DOHH2 (cell line): ENCODE data around the gene RPL29.

Experiments
- H3F3A ChIP-seq: fragments of 200-600 bp; sonication (generic), shearing (Covaris generic); 2 replicates; pipeline ENCODE4 v1.6.0; 2016; ENCODE audit warnings: antibody characterized with exemption, mild to moderate bottlenecking; ENCODE audit not compliant: control insufficient read depth, insufficient read depth
- H3K27ac ChIP-seq: fragments of 200-600 bp; sonication (generic); 2 replicates; pipeline ENCODE4 v1.5.1; 2014; ENCODE audit warnings: low read depth, mild to moderate bottlenecking, low read length, moderate library complexity
- H3K27me3 ChIP-seq: fragments of 200-600 bp; sonication (generic); 2 replicates; pipeline ENCODE4 v1.6.1; 2014; ENCODE audit warnings: mild to moderate bottlenecking, low read length, mixed read lengths; ENCODE audit not compliant: control insufficient read depth
- H3K36me3 ChIP-seq: fragments of 200-600 bp; sonication (generic); 2 replicates; pipeline ENCODE4 v1.6.1; 2014; ENCODE audit warnings: mild to moderate bottlenecking, low read length, moderate library complexity, mixed read lengths; ENCODE audit not compliant: control insufficient read depth
- H3K4me1 ChIP-seq: fragments of 200-600 bp; sonication (generic); 2 replicates; pipeline ENCODE4 v1.6.1; 2014; ENCODE audit warnings: mild to moderate bottlenecking, low read length, mixed read lengths; ENCODE audit not compliant: control insufficient read depth
- H3K4me2 ChIP-seq: fragments of 200-600 bp; sonication (generic); 2 replicates; pipeline ENCODE4 v1.6.0; 2014; ENCODE audit warnings: mild to moderate bottlenecking, low read length, moderate library complexity
- H3K4me3 ChIP-seq: fragments of 200-600 bp; sonication (generic); 2 replicates; pipeline ENCODE4 v1.5.1; 2014; ENCODE audit warnings: mild to moderate bottlenecking, low read length, mixed read lengths
- H3K79me2 ChIP-seq: fragments of 200-600 bp; sonication (generic); 2 replicates; pipeline ENCODE4 v1.6.1; 2014; ENCODE audit warnings: mild to moderate bottlenecking, low read length, mixed read lengths; ENCODE audit not compliant: control insufficient read depth
- H3K9me2 ChIP-seq: fragments of 200-600 bp; sonication (generic); replicated peaks from 2 replicates; pipeline ENCODE4 v1.6.1; 2014; ENCODE audit warnings: mild to moderate bottlenecking, low read length, mixed read lengths; ENCODE audit not compliant: control insufficient read depth
- H3K9me3 ChIP-seq: fragments of 200-600 bp; sonication (generic); 2 replicates; pipeline ENCODE4 v1.6.1; 2014; ENCODE audit warnings: antibody characterized with exemption, low read length, mixed read lengths; ENCODE audit not compliant: control insufficient read depth, insufficient read depth
- H4K20me1 ChIP-seq: fragments of 200-600 bp; sonication (generic); 2 replicates; pipeline ENCODE4 v1.6.0; 2014; ENCODE audit warnings: low read depth, mild to moderate bottlenecking, antibody characterized with exemption, low read length, moderate library complexity; ENCODE audit not compliant: control insufficient read depth, insufficient read depth
- CTCF ChIP-seq: fragments of 200-600 bp; sonication (generic); IDR thresholded peaks from one replicate; pipeline ENCODE4 v1.5.1; 2014; ENCODE audit warnings: antibody characterized with exemption, mild to moderate bottlenecking, low read depth, low read length; ENCODE audit not compliant: poor library complexity, severe bottlenecking
- EZH2phosphoT487 ChIP-seq: fragments of 200-600 bp; sonication (generic); IDR thresholded peaks from 2 replicates; pipeline ENCODE4 v1.6.1; 2017; ENCODE audit warnings: borderline replicate concordance, mild to moderate bottlenecking, antibody characterized with exemption, low read length, moderate library complexity, mixed read lengths

RPL29 gene

GRCh38 chr3:51985063-51985462 lies 10.6 kb downstream of the RPL29 start:
- Histone ChIP-seq H3K36me3 (peaks cover 6% of the 10 kb centered on the region; the same call in 1 of the 2 replicates), H3K4me1 (peaks cover 30% of the 10 kb centered on the region), H3K4me2 (no peak overlapping the region), H4K20me1 (no peaks in the 10 kb centered on the region), H3K27ac (no peak overlapping the region), H3K9me2 (no peaks in the 10 kb centered on the region), H3F3A (peaks cover 25% of the 10 kb centered on the region), H3K9me3 (no peaks in the 10 kb centered on the region), H3K4me3 (no peak overlapping the region), H3K27me3 (no peaks in the 10 kb centered on the region), H3K79me2 (peaks cover 23% of the 10 kb centered on the region)
- TF ChIP-seq EZH2phosphoT487 = no peak
- TF ChIP-seq CTCF = no peak

DNA sequence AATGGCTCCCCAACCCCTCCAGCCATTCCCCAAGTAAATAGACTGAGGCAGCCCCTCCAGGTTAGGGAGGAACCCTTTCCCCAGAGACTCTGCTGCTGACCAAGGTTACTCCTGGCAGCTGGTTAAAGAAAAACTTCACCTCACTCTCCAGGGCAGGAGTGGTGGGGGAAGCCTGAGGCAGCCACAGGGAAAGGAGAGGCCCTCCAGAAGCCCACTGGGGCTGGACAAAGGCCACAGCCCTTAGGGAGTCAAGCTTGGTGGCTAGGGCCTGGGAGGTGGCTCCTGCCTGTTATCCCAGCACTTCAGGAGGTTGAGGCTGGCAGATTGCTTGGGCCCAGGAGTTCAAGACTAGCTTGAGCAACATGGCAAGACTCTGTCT lies 11.4 kb downstream of the RPL29 start:
- H3K79me2 ChIP-seq = peaks cover 23% of the 10 kb centered on the region
- peak overlapping the region; percentile 99 for H3K4me2 ChIP-seq
- H3K27ac ChIP-seq = no peak overlapping the region
- H3K27me3 ChIP-seq = no peaks in the 10 kb centered on the region
- peaks cover 19% of the 10 kb centered on the region for H3F3A ChIP-seq
- TF ChIP-seq EZH2phosphoT487 = no peak
- no peak for TF ChIP-seq CTCF
- H4K20me1 ChIP-seq = no peaks in the 10 kb centered on the region
- peak overlapping the region; percentile 90; the same call in 1 of the 2 replicates for H3K4me3 ChIP-seq
- H3K9me3 ChIP-seq = no peaks in the 10 kb centered on the region
- peaks cover 30% of the 10 kb centered on the region for H3K4me1 ChIP-seq
- peaks cover 6% of the 10 kb centered on the region; the same call in 1 of the 2 replicates for H3K36me3 ChIP-seq
- no peaks in the 10 kb centered on the region for H3K9me2 ChIP-seq

DNA sequence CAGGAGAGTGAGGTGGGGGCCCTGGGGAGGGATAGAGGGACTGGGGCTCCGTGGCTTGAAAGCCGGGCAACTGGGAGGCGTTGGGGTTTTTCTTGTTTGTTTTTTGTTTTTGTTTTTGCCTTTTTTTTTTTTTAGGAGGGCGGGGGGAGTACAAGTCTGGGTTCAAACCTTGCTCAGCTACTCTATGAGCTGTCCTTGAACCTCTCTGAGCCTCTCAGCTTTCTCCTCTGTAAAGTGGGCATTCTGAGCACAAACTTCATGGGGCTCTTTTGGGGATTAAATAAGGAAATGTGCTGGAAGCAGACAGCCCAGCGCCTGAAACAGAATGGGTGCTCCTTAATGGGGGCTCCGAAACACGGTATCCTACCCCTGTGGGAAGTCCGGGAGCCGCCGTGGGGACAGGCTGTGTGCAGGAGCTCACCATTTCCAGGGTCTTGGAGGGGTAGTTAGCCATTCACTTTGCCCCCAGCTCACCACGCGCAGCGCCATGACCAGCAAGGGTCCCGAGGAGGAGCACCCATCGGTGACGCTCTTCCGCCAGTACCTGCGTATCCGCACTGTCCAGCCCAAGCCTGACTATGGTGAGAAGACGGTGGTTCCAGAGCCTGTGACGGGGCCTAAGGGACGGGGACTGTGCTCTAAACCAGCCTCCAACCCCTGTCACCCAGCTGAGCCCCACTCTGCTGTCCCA lies 12.0 kb downstream of the RPL29 start:
- Histone ChIP-seq H3K27ac (peak overlapping the region; percentile 60), H3F3A (peaks cover 16% of the 10 kb centered on the region), H3K4me2 (peak overlapping the region; percentile 99)

More for the DNA sequence above, 12.0 kb downstream of the RPL29 start:
- H3K4me3 ChIP-seq = peak overlapping the region; percentile 90
- H3K79me2 ChIP-seq = peaks cover 23% of the 10 kb centered on the region
- H3K9me2 ChIP-seq = no peaks in the 10 kb centered on the region
- no peaks in the 10 kb centered on the region for H3K27me3 ChIP-seq
- peaks cover 6% of the 10 kb centered on the region; the same call in 1 of the 2 replicates for H3K36me3 ChIP-seq
- H3K9me3 ChIP-seq = no peaks in the 10 kb centered on the region
- H3K4me1 ChIP-seq = peaks cover 30% of the 10 kb centered on the region
- H4K20me1 ChIP-seq = no peaks in the 10 kb centered on the region
- no peak for TF ChIP-seq EZH2phosphoT487
- TF ChIP-seq CTCF = no peak
